Hematopoietic multipotent progenitor cell treated with erythropoietin and hydrocortisone succinate and interleukin-3 and kit ligand, for 8 days (in vitro differentiated cells): ENCODE data around the gene PLXNA2.

Experiments used
- DNase-seq: peaks from one replicate; pipeline ENCODE4 v3.0.0-alpha.2; 2015

Gene PLXNA2, protein sequence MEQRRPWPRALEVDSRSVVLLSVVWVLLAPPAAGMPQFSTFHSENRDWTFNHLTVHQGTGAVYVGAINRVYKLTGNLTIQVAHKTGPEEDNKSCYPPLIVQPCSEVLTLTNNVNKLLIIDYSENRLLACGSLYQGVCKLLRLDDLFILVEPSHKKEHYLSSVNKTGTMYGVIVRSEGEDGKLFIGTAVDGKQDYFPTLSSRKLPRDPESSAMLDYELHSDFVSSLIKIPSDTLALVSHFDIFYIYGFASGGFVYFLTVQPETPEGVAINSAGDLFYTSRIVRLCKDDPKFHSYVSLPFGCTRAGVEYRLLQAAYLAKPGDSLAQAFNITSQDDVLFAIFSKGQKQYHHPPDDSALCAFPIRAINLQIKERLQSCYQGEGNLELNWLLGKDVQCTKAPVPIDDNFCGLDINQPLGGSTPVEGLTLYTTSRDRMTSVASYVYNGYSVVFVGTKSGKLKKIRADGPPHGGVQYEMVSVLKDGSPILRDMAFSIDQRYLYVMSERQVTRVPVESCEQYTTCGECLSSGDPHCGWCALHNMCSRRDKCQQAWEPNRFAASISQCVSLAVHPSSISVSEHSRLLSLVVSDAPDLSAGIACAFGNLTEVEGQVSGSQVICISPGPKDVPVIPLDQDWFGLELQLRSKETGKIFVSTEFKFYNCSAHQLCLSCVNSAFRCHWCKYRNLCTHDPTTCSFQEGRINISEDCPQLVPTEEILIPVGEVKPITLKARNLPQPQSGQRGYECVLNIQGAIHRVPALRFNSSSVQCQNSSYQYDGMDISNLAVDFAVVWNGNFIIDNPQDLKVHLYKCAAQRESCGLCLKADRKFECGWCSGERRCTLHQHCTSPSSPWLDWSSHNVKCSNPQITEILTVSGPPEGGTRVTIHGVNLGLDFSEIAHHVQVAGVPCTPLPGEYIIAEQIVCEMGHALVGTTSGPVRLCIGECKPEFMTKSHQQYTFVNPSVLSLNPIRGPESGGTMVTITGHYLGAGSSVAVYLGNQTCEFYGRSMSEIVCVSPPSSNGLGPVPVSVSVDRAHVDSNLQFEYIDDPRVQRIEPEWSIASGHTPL (N-terminal part only)

DNA sequence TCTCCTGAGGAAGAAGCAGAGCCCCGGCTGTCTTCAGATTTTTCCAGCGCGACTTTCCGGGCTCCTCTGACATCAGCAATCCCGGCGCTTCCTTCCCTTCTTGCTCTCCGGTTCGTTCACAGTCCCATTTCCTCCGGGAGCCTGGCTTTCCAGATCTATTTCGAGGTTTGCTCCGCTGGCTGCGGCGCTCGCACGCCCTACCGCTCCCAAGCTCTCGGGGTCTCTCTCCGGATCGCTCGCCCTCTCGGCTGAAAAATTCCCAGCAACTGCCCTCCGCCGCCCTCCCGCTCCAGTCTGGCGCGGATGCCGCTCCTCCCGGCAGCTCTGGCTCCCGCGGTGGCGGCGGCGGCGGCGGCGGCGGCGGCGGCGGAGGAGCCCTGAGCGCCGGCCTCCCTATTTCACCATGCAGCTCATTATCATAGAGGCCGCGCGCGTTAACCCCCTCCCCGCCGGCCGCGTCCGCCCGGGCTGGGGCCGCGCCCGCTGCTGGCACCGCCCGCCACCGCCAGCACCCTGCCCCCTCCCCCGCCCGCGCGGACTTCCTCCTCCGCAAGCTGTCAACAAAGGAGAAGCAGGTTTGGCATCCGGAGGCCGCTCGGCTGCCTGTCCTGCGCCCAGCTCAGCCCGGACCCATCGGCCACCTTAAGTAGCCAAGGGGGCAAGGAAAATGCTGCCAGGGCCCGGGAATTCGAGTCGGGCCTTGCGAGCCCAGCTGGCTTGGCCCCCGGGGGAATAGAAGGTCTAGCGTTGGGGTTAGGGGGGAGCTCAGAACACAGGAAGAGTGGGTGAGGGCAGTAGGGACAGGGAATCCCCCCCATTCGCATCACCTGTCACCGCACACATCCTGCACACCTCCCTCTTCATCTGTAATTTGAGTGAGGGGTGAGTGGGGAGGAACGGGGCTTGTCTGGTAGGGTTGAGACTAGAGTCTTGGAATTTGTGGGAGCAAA, at the start of gene PLXNA2:
TSS of gene PLXNA2 (minus strand) at position 418 of the 950 bp plus-strand sequence. CDS start 26,462 bp downstream, outside the sequence.
- peak; percentile 66 for DNase-seq

DNA sequence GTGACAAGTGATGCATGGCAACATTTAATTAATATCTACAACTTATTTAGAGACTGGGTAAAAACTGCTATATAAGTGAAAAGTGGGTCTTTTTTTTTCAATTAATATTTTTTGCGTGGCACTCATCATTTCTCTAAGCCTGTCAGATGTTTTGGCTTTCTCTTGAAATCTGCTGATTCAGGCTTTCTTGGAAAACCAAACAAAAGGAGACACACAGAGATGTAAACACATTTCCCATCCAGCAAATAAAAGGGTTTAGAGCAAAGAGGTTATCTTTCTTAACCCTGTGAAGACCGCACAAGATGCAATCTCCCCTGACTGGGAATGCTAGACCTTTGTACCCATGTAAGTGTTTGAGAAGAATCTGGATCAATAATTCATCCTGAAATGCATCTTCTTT, 48.7 kb upstream of the PLXNA2 start:
- DNase-seq: no peak

DNA sequence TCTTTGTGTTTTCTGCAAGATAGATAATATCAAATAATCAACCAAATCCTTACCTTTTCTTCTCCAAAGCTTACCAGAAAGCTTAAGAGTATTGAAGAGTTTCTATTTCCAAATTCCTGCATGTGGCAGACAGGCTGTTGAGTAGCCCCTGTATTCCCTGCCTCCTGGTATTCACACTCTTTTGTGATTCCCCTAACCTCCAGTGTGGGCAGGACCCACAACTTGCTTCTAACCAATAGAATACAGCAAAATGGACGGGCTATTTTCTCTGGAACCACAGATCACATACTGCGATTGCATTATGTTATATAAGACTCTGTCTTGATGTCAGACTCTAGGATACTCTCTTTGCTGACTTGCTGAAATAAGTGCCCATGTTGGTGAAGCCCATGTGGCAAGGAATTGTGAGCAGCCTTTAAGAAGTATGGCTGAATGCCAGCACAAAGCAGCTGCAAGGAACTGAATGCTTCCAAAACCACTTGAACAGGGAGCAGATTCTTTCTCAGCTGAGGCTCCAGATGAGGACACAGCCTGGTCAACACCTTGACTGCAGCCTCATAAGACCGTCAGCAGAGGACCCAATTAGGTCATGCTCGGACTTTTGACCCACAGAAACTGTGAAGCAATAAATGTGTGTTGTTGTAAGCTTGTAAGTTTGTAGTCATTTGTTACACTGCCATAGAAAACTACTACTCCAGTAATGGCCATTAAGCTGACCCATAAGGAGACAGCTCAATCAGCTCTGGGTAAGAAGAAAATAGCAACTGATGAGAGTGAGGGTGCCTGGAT, 47.9 kb upstream of the PLXNA2 start:
- DNase-seq: no peak

- DNase-seq: no peak
These were observed 46.9 kb upstream of the PLXNA2 start for GRCh38 chr1:208291129-208291528.

- no peak for DNase-seq
These were observed 45.5 kb upstream of the PLXNA2 start for GRCh38 chr1:208289716-208290115.

DNA sequence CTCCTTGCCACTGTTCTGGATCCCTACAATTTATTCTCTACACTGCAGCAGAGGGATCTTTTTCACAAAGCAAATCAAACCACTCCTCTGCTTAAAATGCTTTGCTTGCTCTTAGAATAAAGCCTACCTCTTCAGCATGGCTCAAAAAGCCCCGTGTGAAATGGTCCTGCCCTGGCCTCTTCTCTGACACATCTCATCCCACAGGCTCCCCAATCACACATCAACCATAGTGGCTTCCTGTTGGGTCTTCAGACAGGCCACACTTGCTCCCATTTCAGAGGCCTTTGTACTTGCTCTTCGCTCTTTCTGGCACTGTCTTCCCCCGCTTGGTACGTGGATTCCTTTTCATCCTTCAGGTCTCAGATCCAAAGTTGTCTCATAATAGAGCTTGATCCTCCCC, 44.3 kb upstream of the PLXNA2 start:
- DNase-seq: no peak

- DNase-seq: no peak
These were observed 36.7 kb upstream of the PLXNA2 start for GRCh38 chr1:208280681-208281450.

DNA sequence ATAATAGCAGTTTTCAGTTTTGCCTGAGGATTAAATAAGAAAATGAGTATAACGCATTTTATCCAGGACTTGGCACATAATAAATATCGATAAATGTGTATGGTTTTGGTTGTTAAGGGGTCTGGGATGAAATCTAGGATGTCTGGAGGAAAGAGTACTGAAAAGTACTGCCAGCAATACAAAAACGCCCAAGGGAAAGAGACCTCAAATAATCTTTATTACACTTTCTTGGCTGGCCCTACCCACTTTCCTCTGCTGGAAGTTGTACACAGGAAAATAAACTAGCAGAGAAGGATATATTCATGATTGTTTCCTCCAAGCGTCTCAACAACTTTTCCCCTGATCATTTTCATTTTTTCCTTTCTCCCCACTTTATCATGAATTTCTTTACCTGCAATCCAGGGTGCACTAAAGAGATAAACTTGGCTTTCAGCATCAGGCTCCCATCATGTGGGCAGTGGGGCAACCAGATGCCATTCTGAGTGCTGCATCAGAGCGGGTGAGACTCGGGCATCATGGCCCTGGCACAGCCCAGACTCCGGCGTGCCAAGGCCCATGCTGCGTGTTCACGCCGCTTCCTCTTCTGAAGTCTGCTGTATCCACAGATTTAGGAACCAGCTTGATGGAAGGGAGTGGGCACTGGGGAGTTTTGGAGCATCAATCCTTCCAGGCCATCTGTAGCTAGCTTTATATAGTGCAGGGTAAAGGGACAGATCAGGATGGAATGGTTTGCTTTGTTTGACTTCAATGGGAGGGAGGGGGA, 35.8 kb upstream of the PLXNA2 start:
- no peak for DNase-seq

DNA sequence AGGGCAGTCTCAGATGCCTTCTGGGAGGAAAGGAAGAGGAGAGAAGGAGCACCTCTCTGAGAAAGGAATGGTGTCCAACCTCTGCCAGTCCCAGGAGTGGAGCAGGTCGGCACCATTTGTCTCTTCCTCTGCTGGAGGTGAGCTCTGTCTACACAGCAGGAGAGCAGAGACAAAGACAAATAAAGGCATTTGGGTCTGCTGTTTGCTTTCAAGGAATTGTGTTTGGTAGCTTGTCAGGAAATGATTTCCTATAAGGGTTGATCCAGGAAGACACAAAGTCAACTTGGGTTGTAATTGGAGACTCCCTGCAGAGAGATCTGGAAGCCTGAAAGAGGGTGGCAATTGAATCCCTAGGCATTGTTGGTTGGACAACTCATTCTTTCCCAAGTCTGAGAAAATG, 34.5 kb upstream of the PLXNA2 start:
- no peak for DNase-seq

DNA sequence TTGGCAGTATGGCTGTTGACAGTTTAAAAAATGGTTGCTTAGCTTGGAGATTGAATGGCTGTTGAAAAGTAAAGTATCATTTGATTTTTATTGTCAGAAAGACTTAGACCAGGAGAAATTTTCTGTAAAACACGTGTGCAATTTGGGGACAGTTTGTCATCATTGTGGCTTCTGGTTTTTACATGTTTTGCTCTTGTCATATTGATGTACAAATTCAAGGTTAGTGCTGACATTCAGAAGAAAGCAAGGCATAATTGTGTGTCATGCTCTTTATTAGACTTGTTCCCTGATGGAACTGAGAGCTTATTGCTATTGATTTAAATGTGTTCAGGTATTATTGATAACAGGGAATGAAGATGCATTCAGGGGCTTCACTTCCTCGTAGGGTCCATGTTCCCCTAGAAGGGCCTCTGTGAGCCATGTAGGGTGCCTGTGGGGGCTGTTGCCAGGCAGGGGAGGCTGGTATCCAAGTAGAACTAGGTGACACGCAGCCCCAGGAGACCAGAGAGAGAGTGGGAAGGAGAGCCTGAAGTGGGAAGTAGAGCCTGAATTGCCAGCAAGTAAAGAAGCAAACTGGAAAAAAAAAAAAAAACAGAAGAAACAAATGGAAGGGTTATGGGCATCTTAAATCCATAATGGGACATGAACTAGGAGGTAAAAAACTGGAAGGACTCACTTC, 32.7 kb upstream of the PLXNA2 start:
- DNase-seq: no peak

DNA sequence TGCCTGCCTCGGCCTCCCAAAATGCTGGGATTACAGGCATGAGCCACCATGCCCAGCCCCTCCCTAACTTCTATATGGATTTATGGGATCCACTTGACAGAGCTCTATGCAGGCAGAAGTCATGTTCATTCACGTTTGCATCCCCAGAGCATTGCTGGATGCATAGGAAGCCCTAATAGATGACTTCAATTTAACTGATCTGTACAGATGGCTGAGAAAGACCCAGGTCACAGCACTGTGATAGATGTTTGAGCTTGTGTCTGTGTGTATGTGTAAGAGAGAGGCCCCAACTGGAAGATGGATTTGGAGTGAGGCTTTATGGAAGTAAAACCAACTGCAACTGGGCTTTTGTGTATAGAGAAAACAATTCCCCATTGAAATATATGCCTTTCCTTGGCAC, 30.9 kb upstream of the PLXNA2 start:
- DNase-seq: no peak

GRCh38 chr1:208273386-208274017, 29.3 kb upstream of the PLXNA2 start:
- no peak for DNase-seq

DNA sequence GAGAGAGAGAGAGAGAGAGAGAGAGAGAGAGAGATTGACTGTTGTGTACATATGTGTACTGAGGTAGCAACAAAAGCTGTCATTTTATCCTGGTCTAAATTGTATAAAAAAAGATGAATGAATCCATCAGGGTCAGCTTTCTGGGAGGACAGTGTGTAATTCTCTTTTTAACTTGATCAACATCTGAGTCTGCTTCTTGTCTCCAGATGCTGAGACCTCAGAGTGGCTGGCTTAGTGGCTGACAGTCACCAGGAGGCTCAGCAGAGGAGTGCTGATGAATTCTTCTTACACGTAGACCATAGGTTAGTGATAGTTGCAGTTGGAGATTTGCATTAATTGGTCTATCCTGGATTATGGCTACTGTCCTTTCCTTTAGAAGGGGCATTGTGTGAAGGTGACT, 28.5 kb upstream of the PLXNA2 start:
- DNase-seq: no peak

DNA sequence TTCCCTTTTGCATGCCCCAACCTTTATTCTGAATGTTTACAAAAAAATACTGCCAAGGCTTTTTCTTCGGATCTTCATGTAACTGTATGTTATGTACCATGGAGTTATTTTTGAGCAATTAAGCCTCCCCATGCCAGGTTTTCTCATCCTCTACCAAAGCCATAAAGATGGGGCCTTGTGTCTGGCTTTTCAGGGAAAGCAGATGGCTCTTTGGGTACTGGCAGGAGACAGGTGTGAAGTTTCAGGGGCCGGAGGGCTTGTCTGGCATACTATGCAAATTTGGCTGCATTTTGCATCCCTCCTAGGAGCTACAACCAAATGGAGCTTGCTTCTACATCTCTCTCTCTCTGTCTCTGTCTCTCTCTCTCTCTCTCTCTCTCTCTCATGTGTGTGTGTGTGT, 28.1 kb upstream of the PLXNA2 start:
- DNase-seq: no peak

- DNase-seq: no peak
These were observed 27.1 kb upstream of the PLXNA2 start for GRCh38 chr1:208271236-208271635.

- DNase-seq: no peak
These were observed 26.5 kb upstream of the PLXNA2 start for GRCh38 chr1:208270651-208271141.

DNA sequence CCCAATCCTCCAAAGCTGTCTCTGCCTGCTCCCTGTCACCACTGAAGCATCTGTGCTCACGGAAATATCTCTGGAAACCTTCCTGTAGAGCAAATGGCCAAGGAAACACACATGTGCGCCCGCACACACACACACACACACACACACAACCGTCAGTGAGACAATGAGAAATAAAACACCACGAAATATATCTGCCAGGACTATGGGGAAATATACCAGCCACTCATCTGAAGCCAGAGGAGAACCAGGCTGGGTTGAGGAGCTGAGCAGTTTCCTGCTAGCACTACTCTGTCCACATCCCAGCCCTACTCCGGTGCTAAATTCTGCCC, 25.1 kb upstream of the PLXNA2 start:
- no peak for DNase-seq

DNA sequence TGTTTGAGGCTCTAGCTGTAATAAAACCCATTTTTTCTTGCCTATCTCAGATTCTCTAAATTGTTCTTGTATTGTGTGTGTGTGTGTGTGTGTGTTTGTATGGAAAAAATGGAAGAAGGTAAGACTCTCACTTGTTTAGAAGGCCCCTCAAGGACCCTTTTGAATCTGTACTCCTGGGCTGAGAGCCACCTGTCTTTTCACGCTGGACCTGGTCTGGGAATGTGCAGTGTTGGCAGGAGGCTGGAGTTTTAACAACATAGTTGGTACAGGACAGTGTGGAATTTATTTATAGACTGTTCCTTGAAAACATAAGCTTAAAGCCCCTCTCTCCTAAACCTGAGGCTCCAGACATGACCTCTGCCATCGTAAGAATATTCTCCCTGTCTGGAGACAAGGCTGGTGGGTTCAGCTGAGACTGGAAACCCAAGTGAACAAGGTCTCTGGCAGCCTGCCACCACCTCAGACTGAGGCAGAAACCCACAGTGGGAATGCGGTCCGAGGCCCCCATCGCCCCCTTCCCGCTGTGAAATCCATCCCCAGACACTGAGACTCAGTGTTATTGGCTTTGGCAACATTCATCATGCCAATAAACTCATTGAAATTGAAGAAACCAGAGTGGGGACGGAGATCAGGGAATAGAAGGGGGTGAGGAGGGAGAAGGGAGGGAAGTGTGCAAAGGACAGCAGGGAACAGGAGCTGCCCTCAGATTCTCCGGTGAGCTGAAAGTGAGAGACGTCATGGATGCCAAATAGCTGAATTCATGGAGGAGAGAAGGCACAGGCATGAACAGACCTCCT, 24.6 kb upstream of the PLXNA2 start:
- DNase-seq: no peak
